Loucy (cell line): ENCODE measurements around the gene HEPN1.

Experiments
- H2AFZ ChIP-seq: fragments of 200-600 bp; sonication (generic); 2 replicates; pipeline ENCODE4 v1.6.0; 2016; ENCODE audit warnings: antibody characterized with exemption, mild to moderate bottlenecking, low read length, moderate library complexity
- H3F3A ChIP-seq: fragments of 200-600 bp; 2 replicates; pipeline ENCODE4 v1.6.0; 2016; ENCODE audit warnings: antibody characterized with exemption, low read depth, mild to moderate bottlenecking
- H3K27me3 ChIP-seq: fragments of 200-600 bp; sonication (generic); 2 replicates; pipeline ENCODE4 v1.6.1; 2014; ENCODE audit warnings: low read length, mild to moderate bottlenecking; ENCODE audit not compliant: insufficient read depth, poor library complexity, severe bottlenecking
- H3K36me3 ChIP-seq: fragments of 200-600 bp; sonication (generic); 2 replicates; pipeline ENCODE4 v1.6.1; 2016; ENCODE audit warnings: low read length; ENCODE audit not compliant: insufficient read depth
- H3K4me1 ChIP-seq: fragments of 200-600 bp; sonication (generic); 2 replicates; pipeline ENCODE4 v1.5.1; 2014; ENCODE audit warnings: low read length, mild to moderate bottlenecking; ENCODE audit not compliant: insufficient read depth, poor library complexity, severe bottlenecking
- H3K4me2 ChIP-seq: fragments of 200-600 bp; sonication (generic); 2 replicates; pipeline ENCODE4 v1.6.0; 2014; ENCODE audit warnings: antibody characterized with exemption, low read length, low read depth, mild to moderate bottlenecking; ENCODE audit not compliant: poor library complexity, severe bottlenecking
- H3K4me3 ChIP-seq: fragments of 200-600 bp; sonication (generic); 2 replicates; pipeline ENCODE4 v1.5.1; 2014; ENCODE audit warnings: low read length, mild to moderate bottlenecking, mixed read lengths; ENCODE audit not compliant: poor library complexity, severe bottlenecking
- H3K79me2 ChIP-seq: fragments of 200-600 bp; sonication (generic); 2 replicates; pipeline ENCODE4 v1.6.1; 2014; ENCODE audit warnings: low read length; ENCODE audit not compliant: insufficient read depth
- H3K9ac ChIP-seq: fragments of 200-600 bp; sonication (generic); 2 replicates; pipeline ENCODE4 v1.6.0; 2014; ENCODE audit warnings: mild to moderate bottlenecking, low read depth, low read length, moderate library complexity; ENCODE audit not compliant: poor library complexity, severe bottlenecking
- H3K9me2 ChIP-seq: fragments of 200-600 bp; sonication (generic); replicated peaks from 2 replicates; pipeline ENCODE4 v1.6.1; 2016; ENCODE audit warnings: low read depth, low read length, mixed read lengths
- H3K9me3 ChIP-seq: fragments of 200-600 bp; sonication (generic); 2 replicates; pipeline ENCODE4 v1.6.1; 2014; ENCODE audit warnings: mild to moderate bottlenecking, antibody characterized with exemption, low read length, low read depth; ENCODE audit not compliant: insufficient read depth
- H4K20me1 ChIP-seq: fragments of 200-600 bp; sonication (generic); 2 replicates; pipeline ENCODE4 v1.6.0; 2014; ENCODE audit warnings: antibody characterized with exemption, low read length, mild to moderate bottlenecking; ENCODE audit not compliant: insufficient read depth, poor library complexity, severe bottlenecking
- CTCF ChIP-seq: fragments of 200-600 bp; sonication (generic); conservative IDR thresholded peaks from 2 replicates; pipeline ENCODE4 v1.5.1; 2014; ENCODE audit warnings: mild to moderate bottlenecking, antibody characterized with exemption, low read length
- EZH2phosphoT487 ChIP-seq: fragments of 200-600 bp; IDR thresholded peaks from 2 replicates; pipeline ENCODE4 v1.6.1; 2018; ENCODE audit warnings: antibody characterized with exemption, mild to moderate bottlenecking, moderate library complexity, borderline replicate concordance

HEPN1 gene

DNA sequence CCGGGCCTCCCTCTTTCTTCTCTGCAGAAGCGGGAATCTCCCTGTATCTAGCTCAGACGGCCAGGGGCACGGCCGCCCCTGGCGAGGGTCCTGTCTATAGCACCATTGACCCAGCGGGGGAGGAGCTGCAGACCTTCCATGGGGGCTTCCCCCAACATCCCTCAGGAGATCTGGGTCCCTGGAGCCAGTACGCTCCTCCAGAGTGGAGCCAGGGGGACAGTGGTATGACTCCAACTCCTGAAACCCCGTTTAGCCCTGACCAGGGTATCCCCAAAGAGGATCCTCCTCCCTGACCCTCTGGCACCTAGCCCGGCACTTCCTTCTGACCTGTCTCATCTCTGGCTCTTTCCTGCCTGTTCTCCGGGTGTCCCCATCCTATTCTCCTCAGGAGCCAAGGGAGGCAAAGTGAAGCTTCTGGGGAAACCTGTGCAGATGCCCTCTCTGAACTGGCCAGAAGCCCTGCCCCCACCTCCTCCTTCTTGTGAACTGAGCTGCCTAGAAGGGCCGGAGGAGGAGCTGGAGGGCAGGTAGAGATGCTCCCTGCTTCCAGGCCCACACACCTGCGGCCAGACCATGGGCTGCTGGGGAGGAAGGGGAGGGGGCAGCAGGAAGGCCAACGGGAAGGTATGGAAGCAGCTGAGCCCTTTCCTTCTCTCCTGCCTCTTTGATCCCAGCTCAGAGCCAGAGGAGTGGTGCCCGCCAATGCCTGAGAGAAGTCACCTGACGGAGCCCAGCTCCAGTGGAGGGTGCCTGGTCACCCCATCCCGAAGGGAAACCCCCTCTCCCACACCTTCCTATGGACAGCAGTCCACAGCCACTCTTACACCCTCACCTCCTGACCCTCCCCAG is 40.9 kb upstream of the HEPN1 start:
- no peak overlapping the region for H3K9ac ChIP-seq
- no peaks in the 10 kb centered on the region for H3F3A ChIP-seq
- H3K9me3 ChIP-seq: no peaks in the 10 kb centered on the region
- H3K4me1 ChIP-seq: peaks cover 15% of the 10 kb centered on the region
- no peak for TF ChIP-seq CTCF
- TF ChIP-seq EZH2phosphoT487: no peak
- H3K4me3 ChIP-seq: no peak overlapping the region
- no peaks in the 10 kb centered on the region for H3K9me2 ChIP-seq
- H4K20me1 ChIP-seq: no peaks in the 10 kb centered on the region
- H3K4me2 ChIP-seq: peak overlapping the region; percentile 85
- no peaks in the 10 kb centered on the region for H3K27me3 ChIP-seq
- no peaks in the 10 kb centered on the region for H3K36me3 ChIP-seq
- no peak overlapping the region for H2AFZ ChIP-seq
- H3K79me2 ChIP-seq: no peaks in the 10 kb centered on the region

DNA sequence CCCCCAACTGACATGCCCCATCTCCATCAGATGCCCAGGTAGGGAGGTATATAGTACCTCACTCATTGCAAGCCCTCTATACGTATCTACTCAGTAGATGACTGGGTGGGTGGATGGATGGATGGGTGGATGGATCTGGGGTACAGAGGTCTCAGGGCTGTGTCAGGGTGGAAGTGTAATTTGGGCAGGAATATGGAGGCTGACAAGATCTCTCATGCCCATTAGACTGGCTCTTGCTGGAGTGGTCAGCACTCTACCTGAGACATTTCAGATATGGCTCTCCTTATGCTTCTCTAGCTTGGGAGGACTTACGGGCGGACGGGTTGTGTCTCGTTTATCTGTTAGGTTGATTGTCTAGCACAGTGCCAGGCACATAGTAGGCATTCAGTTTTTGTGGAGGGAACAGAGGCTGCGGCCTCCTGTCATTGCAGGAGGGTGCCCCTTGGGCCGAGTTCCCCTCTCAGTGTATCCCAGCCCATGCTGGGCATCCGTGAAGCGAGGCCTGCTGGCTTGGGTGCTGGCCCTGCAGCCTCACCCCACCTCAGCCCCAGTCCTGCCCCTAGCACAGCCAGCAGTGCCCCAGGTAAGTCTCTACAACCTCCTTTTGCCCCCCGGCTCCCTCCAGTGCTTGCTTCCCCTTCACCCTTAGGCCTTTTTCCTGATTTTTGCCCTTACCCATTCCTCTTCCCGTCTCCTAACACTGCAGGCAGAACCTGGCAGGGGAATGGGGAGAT is 40.1 kb upstream of the HEPN1 start:
- TF ChIP-seq EZH2phosphoT487: no peak
- no peak for TF ChIP-seq CTCF

DNA sequence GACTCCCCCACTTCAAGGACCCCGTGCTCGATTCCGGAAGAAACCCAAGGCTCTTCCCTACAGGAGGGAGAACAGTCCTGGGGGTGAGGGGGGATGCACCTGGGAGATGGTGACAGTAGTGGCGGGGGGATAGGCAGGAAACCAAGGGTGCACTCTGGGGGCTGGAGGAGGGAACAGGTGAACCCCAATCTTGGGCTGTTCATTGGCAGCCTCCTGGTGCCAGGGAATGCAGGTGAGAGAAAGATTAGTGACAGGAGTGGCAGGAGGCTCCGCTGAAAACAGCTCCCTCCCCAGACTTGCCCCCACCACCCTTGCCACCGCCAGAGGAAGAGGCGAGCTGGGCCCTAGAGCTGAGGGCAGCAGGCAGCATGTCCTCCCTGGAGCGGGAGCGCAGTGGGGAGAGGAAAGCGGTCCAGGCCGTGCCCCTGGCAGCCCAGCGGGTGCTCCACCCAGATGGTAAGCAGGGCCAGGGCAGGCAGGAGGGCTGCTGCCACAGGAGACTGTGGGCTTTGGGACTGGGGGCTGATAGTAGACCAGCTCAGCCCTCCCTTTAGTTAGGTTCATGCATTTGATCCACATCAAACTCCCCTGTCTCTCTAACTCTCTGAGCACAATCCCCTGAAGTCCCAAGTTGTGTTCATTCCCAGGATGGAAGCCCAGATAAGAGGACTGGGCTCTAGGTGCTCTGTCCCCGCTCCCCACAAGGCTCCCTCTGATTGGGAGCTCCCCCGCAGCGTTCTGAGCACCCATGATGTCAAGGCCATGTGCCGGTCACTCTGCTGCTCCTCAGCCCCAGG is 39.4 kb upstream of the HEPN1 start:
- peak overlapping the region; percentile 13 for H3K4me2 ChIP-seq
- peaks cover 15% of the 10 kb centered on the region for H3K4me1 ChIP-seq
- no peak overlapping the region for H3K4me3 ChIP-seq
- H3K9me2 ChIP-seq: no peaks in the 10 kb centered on the region
- H4K20me1 ChIP-seq: no peaks in the 10 kb centered on the region
- TF ChIP-seq EZH2phosphoT487 (no peak), CTCF (no peak)
- H3K9ac ChIP-seq: no peak overlapping the region
- H3K9me3 ChIP-seq: no peaks in the 10 kb centered on the region
- no peak overlapping the region for H2AFZ ChIP-seq
- H3F3A ChIP-seq: no peaks in the 10 kb centered on the region
- H3K27me3 ChIP-seq: no peaks in the 10 kb centered on the region
- H3K79me2 ChIP-seq: no peaks in the 10 kb centered on the region
- no peaks in the 10 kb centered on the region for H3K36me3 ChIP-seq

More for the DNA sequence above, 40.1 kb upstream of the HEPN1 start:
- no peaks in the 10 kb centered on the region for H3K79me2 ChIP-seq
- H3K9me3 ChIP-seq: no peaks in the 10 kb centered on the region
- no peak overlapping the region for H3K9ac ChIP-seq
- no peaks in the 10 kb centered on the region for H3K27me3 ChIP-seq
- no peak overlapping the region for H3K4me2 ChIP-seq
- H3K4me3 ChIP-seq: no peak overlapping the region
- peaks cover 15% of the 10 kb centered on the region for H3K4me1 ChIP-seq
- H4K20me1 ChIP-seq: no peaks in the 10 kb centered on the region
- no peak overlapping the region for H2AFZ ChIP-seq
- H3F3A ChIP-seq: no peaks in the 10 kb centered on the region
- H3K36me3 ChIP-seq: no peaks in the 10 kb centered on the region
- no peaks in the 10 kb centered on the region for H3K9me2 ChIP-seq
